OCI-LY7 (cell line): ENCODE measurements around the gene KCTD17. TPM values are rescaled to one million over a fixed set of nuclear protein-coding genes. Genes with fewer than 3 reads are reported as not detected.

Source experiments
- BruUV-seq: library from RNA; stranded (reverse); fragments of 400-500 nt; replicated peaks from 2 replicates; lab custom pipeline; 2021; lab: Mats Ljungman, UMichigan
- CTCF ChIA-PET: fragments of 300-600 bp; sonication (Branson Sonifier 250); formaldehyde crosslinking; loops from one replicate; lab custom pipeline; 2022; ENCODE audit warnings: antibody characterized with exemption; ENCODE audit not compliant: unreplicated experiment; lab: Charles Lee
- POLR2A ChIA-PET: fragments of 300-600 bp; sonication (Branson Sonifier 250); formaldehyde crosslinking; loops from one replicate; lab custom pipeline; 2022; ENCODE audit warnings: antibody characterized with exemption; lab: Charles Lee
- DNase-seq: peaks from one replicate; pipeline ENCODE4 v3.0.0-alpha.2; 2015; ENCODE audit warnings: low spot score
- H2AFZ ChIP-seq: fragments of 200-600 bp; sonication (generic), shearing (Covaris generic); 2 replicates; pipeline ENCODE4 v1.6.1; 2014; ENCODE audit warnings: mild to moderate bottlenecking, antibody characterized with exemption, low read length, moderate library complexity
- H3K27ac ChIP-seq: fragments of 200-600 bp; sonication (generic); 2 replicates; pipeline ENCODE4 v1.5.1; 2014; ENCODE audit warnings: mixed run types, low read depth, mild to moderate bottlenecking, moderate library complexity, low read length, inconsistent platforms; ENCODE audit not compliant: poor library complexity, severe bottlenecking
- H3K36me3 ChIP-seq: fragments of 200-600 bp; sonication (generic); 2 replicates; pipeline ENCODE4 v1.6.1; 2014; ENCODE audit warnings: mild to moderate bottlenecking, antibody characterized with exemption, low read length, moderate library complexity, mixed read lengths; ENCODE audit not compliant: insufficient read depth
- H3K4me1 ChIP-seq: fragments of 200-600 bp; sonication (generic); 2 replicates; pipeline ENCODE4 v1.5.1; 2014; ENCODE audit warnings: mild to moderate bottlenecking, low read length; ENCODE audit not compliant: insufficient read depth, poor library complexity, severe bottlenecking
- H3K4me2 ChIP-seq: fragments of 200-600 bp; sonication (generic); 2 replicates; pipeline ENCODE4 v1.6.1; 2014; ENCODE audit warnings: mild to moderate bottlenecking, low read length
- H3K4me3 ChIP-seq: fragments of 200-600 bp; sonication (generic); 2 replicates; pipeline ENCODE4 v1.5.1; 2014; ENCODE audit warnings: mild to moderate bottlenecking, low read depth, low read length; ENCODE audit not compliant: poor library complexity, severe bottlenecking
- H3K79me2 ChIP-seq: fragments of 200-600 bp; sonication (generic); 2 replicates; pipeline ENCODE4 v1.6.1; 2016; ENCODE audit warnings: low read depth, mild to moderate bottlenecking, low read length, moderate library complexity, mixed read lengths; ENCODE audit not compliant: insufficient read depth
- H3K9me2 ChIP-seq: fragments of 200-600 bp; sonication (generic); 2 replicates; pipeline ENCODE4 v1.6.1; 2016; ENCODE audit warnings: mild to moderate bottlenecking, low read length, mixed read lengths; ENCODE audit not compliant: insufficient read depth
- H3K9me3 ChIP-seq: fragments of 200-600 bp; sonication (generic); 2 replicates; pipeline ENCODE4 v1.6.1; 2014; ENCODE audit warnings: mild to moderate bottlenecking, mixed run types, low read length, mixed read lengths
- H4K20me1 ChIP-seq: fragments of 200-600 bp; sonication (generic); 2 replicates; pipeline ENCODE4 v1.6.1; 2014; ENCODE audit warnings: mild to moderate bottlenecking, antibody characterized with exemption, low read length, moderate library complexity, mixed read lengths; ENCODE audit not compliant: insufficient read depth
- CTCF ChIP-seq: fragments of 200-600 bp; sonication (generic); conservative IDR thresholded peaks from 2 replicates; pipeline ENCODE4 v1.5.1; 2014; ENCODE audit warnings: mild to moderate bottlenecking, antibody characterized with exemption, low read length, moderate library complexity, mixed read lengths
- EZH2phosphoT487 ChIP-seq: fragments of 200-600 bp; sonication (generic); IDR thresholded peaks from 2 replicates; pipeline ENCODE4 v1.6.1; 2018; ENCODE audit warnings: low read depth, borderline replicate concordance, mild to moderate bottlenecking, mixed run types, antibody characterized with exemption, low read length, moderate library complexity, mixed read lengths
- intact Hi-C: fragments of 100-400 bp; cut with micrococcal nuclease; formaldehyde crosslinking; loops from one replicate; pipeline ENCODE4 v1.10.0; 2022; ENCODE audit not compliant: unreplicated experiment
- total RNA-seq, 2 experiments: library from RNA; depleted of rRNA in 1 of 2; stranded (reverse); fragments of >200 nt in 1 of 2; shearing (Covaris generic) in 1 of 2; gene quantifications; 2 replicates each; pipeline ENCODE4 v1.2.3, GENCODE V29; 2014 to 2022

Gene KCTD17
- total RNA-seq, 2 experiments from 2014 or later: 17.7 to 21.7 TPM

DNA sequence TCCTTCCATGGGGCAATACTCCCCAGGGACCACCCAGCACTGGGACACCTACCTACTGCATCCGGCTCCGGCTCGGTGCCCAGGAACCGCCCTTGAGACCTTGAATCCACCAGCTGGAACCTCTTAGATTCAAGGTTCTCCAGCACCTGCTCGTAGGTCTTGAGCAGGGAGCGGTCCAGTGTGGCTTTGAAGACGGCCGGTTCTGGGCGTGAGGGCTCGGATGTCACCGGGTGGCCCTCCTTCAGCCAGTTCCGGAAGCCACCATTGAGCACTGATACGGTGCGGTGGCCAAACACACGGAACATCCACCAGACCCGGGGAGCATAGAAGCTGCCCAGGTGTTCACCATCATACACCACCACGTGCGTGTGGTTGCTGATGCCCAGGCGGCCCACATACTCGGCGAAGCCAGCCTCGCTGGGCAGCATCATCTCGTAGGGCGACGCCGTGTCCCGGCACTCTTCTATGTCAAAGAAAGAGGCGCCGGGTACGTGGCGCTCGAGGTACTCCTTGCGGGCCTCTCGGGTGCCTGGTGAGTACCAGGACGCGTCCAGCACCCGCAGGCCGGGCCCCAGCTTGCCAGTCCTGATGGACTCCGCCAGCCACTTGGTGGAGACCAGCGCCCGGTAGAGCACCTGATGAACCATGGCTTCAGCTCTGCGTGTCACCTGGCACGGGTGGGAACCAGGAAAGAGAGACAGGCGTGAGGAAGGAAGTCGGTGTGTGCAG, 33.3 kb upstream of the KCTD17 start:
- ChIA-PET CTCF (interaction anchor here (1.0 kb wide), 1 partner anchor 26 kb away, joined by 10 read pairs; no protein-coding TSS in a partner anchor), POLR2A (interaction anchor here (0.5 to 0.6 kb wide), 2 partner anchors 510 to 562 kb away, joined by 3 read pairs; partner anchors contain the start of gene LGALS2)
- Histone ChIP-seq H3K4me1 (peaks cover 13% of the 10 kb centered on the region), H3K27ac (no peak overlapping the region), H3K9me2 (no peaks in the 10 kb centered on the region), H4K20me1 (no peaks in the 10 kb centered on the region), H3K79me2 (peaks cover 6% of the 10 kb centered on the region; the same call in 1 of the 2 replicates), H3K9me3 (no peaks in the 10 kb centered on the region), H3K4me3 (peak overlapping the region; percentile 90), H2AFZ (no peak overlapping the region; the same call in 1 of the 2 replicates), H3K4me2 (peak overlapping the region; percentile 85), H3K36me3 (no peaks in the 10 kb centered on the region)
- no TSS peak for BruUV-seq
- TF ChIP-seq CTCF (no peak), EZH2phosphoT487 (no peak)
- intact Hi-C loops: loop anchor here (5.0 kb wide), 1 partner anchor 156 kb away; the partner anchor contains the start of gene NCF4
- no peak for DNase-seq

DNA sequence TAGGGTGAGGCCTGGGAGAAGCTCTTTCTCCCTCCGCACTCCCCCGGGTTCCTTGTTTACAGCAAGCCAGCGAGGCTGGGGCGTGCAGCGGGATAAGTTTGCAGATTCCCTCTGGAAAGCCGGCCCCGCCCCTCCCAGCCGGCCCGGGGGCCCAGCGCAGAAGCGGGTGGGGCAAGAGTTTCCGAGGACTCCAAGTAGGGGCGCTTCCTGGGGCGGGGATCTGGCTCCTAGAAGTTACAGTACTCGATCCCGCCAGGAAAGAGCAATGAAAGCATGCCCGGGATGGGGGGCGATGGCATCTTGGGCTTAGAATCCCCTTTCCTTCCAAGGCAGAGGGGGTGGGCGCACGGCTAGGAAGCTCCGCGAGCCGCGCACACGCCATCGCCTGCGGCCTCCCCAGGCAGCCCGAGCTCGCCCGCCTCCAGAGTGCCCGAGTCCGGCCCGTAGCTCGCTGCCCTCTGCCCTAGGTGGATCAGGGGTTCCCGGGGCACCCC, 32.7 kb upstream of the KCTD17 start:
- H3K9me2 ChIP-seq: no peaks in the 10 kb centered on the region
- peaks cover 13% of the 10 kb centered on the region for H3K4me1 ChIP-seq
- H3K4me3 ChIP-seq: peak overlapping the region; percentile 90
- H4K20me1 ChIP-seq: no peaks in the 10 kb centered on the region
- peak overlapping the region; percentile 54; the same call in 1 of the 2 replicates for H2AFZ ChIP-seq
- DNase-seq: no peak
- H3K9me3 ChIP-seq: no peaks in the 10 kb centered on the region
- peaks cover 6% of the 10 kb centered on the region; the same call in 1 of the 2 replicates for H3K79me2 ChIP-seq
- no peak for TF ChIP-seq CTCF
- no peak for TF ChIP-seq EZH2phosphoT487
- ChIA-PET CTCF (interaction anchor here (1.0 kb wide), 1 partner anchor 26 kb away, joined by 10 read pairs; no protein-coding TSS in a partner anchor), POLR2A (interaction anchor here (0.5 to 0.6 kb wide), 3 partner anchors 50 to 561 kb away, joined by 3 to 4 read pairs (median 3); partner anchors contain the start of gene LGALS2)
- H3K27ac ChIP-seq: peak overlapping the region; percentile 24
- H3K4me2 ChIP-seq: peak overlapping the region; percentile 85
- no TSS peak for BruUV-seq
- no peaks in the 10 kb centered on the region for H3K36me3 ChIP-seq
- intact Hi-C loops: loop anchor here (5.0 kb wide), 1 partner anchor 157 kb away; the partner anchor contains the start of gene NCF4
